Measurements from ENCODE around the gene RXRB. TPM values are rescaled to one million over a fixed set of nuclear protein-coding genes. Genes with fewer than 3 reads are reported as not detected.

RXRB gene
- total and polyA plus RNA-seq, 2 donors (not counting 1 experiment from before 2014, with no cell fraction given): 25.9 to 34.0 TPM

DNA sequence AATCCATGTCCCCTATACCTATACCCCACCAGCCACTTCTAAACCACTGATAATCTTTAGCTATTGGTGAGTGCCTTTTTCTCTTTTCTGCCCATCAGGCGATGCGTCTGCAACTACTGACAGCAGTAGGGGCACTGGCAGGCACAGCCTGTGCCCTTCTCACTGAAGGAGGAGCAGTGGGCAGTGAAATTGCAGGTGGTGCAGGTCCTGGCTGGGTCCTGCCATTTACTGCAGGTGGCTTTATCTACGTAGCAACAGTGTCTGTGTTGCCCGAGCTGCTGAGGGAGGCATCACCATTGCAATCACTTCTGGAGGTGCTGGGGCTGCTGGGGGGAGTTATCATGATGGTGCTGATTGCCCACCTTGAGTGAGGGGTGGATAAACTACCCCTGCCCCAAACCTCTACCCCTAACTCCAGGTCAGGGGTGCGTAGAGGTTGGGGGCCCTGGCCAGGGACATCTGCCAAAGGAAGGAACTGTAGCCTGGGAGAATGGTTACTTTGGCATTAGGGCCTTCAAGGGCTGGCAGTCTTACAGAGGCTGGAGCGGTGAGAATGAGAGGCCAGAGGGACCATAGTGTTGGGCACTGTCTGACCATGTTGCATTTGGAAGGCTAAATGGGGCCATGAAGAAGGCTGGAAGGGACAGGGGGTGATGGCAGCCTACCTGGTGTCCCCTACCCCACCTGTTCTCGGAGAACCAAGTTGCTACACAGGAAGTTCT, 3.1 kb upstream of the RXRB start:
- Histone ChIP-seq H2AFZ (ENCODE audit: low read length) (no peak overlapping the region), H3K79me2 (ENCODE audit: control insufficient read depth, insufficient read depth, low read length) (peaks cover 47% of the 10 kb centered on the region), H3K36me3 (ENCODE audit: control insufficient read depth, insufficient read depth, low read length) (peaks cover 17% of the 10 kb centered on the region), H3K27me3 (ENCODE audit: control insufficient read depth, insufficient read depth, low read length) (no peaks in the 10 kb centered on the region), H3K9me3 (ENCODE audit: control insufficient read depth, insufficient read depth, low read depth, low read length) (no peaks in the 10 kb centered on the region), H4K20me1 (ENCODE audit: control insufficient read depth, extremely low read depth, insufficient read depth, low read length) (no peaks in the 10 kb centered on the region), H3K4me1 (ENCODE audit: control insufficient read depth, extremely low read depth, insufficient read depth, low read length) (peaks cover 43% of the 10 kb centered on the region), H3K4me2 (ENCODE audit: extremely low read depth, insufficient read depth, low read length) (peak overlapping the region; percentile 99), H3K4me3 (replicated peaks in 1 of 4; ENCODE audit: control extremely low read depth in 1 of 4, insufficient read depth in 1 of 4, low read depth in 3 of 4, low read length in 4 of 4) (no peak overlapping the region), H3K9ac (ENCODE audit: insufficient read depth, low read length) (no peak overlapping the region), H3K27ac (ENCODE audit: insufficient read depth, low read length) (no peak overlapping the region)
- TF ChIP-seq EZH2 (IDR thresholded peaks at IDR 0.05; ENCODE audit: low read length, missing control alignments): no peak
- TF ChIP-seq, protein P1, sequence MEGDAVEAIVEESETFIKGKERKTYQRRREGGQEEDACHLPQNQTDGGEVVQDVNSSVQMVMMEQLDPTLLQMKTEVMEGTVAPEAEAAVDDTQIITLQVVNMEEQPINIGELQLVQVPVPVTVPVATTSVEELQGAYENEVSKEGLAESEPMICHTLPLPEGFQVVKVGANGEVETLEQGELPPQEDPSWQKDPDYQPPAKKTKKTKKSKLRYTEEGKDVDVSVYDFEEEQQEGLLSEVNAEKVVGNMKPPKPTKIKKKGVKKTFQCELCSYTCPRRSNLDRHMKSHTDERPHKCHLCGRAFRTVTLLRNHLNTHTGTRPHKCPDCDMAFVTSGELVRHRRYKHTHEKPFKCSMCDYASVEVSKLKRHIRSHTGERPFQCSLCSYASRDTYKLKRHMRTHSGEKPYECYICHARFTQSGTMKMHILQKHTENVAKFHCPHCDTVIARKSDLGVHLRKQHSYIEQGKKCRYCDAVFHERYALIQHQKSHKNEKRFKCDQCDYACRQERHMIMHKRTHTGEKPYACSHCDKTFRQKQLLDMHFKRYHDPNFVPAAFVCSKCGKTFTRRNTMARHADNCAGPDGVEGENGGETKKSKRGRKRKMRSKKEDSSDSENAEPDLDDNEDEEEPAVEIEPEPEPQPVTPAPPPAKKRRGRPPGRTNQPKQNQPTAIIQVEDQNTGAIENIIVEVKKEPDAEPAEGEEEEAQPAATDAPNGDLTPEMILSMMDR (conservative IDR thresholded peaks at IDR 0.05 in 1 of 2, IDR thresholded peaks at IDR 0.05 in 1 of 2; ENCODE audit: low read depth in 1 of 2, low read length in 2 of 2): no peak
- no peak for DNase-seq (ENCODE audit: low read depth in 2 of 2)

DNA sequence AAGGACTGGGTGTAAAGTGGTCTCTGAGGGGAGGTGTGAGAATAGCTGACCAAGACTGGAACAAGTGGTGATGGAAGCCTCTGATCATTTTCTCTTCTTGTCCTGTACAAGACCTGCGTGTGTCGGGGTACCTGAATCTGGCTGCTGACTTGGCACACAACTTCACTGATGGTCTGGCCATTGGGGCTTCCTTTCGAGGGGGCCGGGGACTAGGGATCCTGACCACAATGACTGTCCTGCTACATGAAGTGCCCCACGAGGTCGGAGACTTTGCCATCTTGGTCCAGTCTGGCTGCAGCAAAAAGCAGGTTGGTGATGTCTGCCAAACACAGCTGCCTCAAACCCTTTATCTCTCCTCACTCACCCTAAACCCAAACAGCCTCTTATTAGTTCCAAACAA, 2.3 kb upstream of the RXRB start:
- H4K20me1 ChIP-seq (ENCODE audit: control insufficient read depth, extremely low read depth, insufficient read depth, low read length): no peaks in the 10 kb centered on the region
- peaks cover 17% of the 10 kb centered on the region for H3K36me3 ChIP-seq (ENCODE audit: control insufficient read depth, insufficient read depth, low read length)
- H3K27me3 ChIP-seq (ENCODE audit: control insufficient read depth, insufficient read depth, low read length): no peaks in the 10 kb centered on the region
- peaks cover 52% of the 10 kb centered on the region for H3K79me2 ChIP-seq (ENCODE audit: control insufficient read depth, insufficient read depth, low read length)
- H2AFZ ChIP-seq (ENCODE audit: low read length): no peak overlapping the region
- H3K9ac ChIP-seq (ENCODE audit: insufficient read depth, low read length): no peak overlapping the region
- no peak for TF ChIP-seq EZH2 (IDR thresholded peaks at IDR 0.05; ENCODE audit: low read length, missing control alignments)
- TF ChIP-seq, protein P1 (conservative IDR thresholded peaks at IDR 0.05 in 1 of 2, IDR thresholded peaks at IDR 0.05 in 1 of 2; ENCODE audit: low read depth in 1 of 2, low read length in 2 of 2): no peak
- H3K4me3 ChIP-seq (replicated peaks in 1 of 4; ENCODE audit: control extremely low read depth in 1 of 4, insufficient read depth in 1 of 4, low read depth in 3 of 4, low read length in 4 of 4): peak overlapping the region in 2 of 4 experiments; percentile 61 to 96
- DNase-seq (ENCODE audit: low read depth in 2 of 2): no peak
- H3K4me2 ChIP-seq (ENCODE audit: extremely low read depth, insufficient read depth, low read length): peak overlapping the region; percentile 66
- peaks cover 43% of the 10 kb centered on the region for H3K4me1 ChIP-seq (ENCODE audit: control insufficient read depth, extremely low read depth, insufficient read depth, low read length)
- no peaks in the 10 kb centered on the region for H3K9me3 ChIP-seq (ENCODE audit: control insufficient read depth, insufficient read depth, low read depth, low read length)
- H3K27ac ChIP-seq (ENCODE audit: insufficient read depth, low read length): no peak overlapping the region

DNA sequence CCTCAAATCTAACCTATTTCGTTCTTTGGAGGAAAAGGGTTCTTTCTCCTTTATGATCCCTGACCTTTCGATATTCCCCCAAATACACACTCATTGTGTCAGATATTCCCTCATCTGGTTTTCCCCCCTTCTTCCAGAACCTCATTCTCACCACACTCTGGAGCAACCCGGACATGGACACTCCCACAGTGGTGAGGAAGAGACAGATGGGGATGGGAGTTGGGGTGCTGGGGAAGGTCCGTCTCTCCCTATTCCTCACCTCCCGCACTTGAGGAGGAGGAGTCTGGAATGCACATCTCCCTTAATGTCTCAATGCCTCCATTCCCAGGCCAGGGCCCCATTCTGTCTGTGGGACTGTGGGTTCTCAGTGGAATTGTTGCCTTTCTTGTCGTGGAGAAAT, 1.5 kb upstream of the RXRB start:
- no peak overlapping the region for H3K27ac ChIP-seq (ENCODE audit: insufficient read depth, low read length)
- peaks cover 17% of the 10 kb centered on the region for H3K36me3 ChIP-seq (ENCODE audit: control insufficient read depth, insufficient read depth, low read length)
- no peaks in the 10 kb centered on the region for H3K9me3 ChIP-seq (ENCODE audit: control insufficient read depth, insufficient read depth, low read depth, low read length)
- H3K4me1 ChIP-seq (ENCODE audit: control insufficient read depth, extremely low read depth, insufficient read depth, low read length): peaks cover 39% of the 10 kb centered on the region
- DNase-seq (ENCODE audit: low read depth in 2 of 2): no peak
- H3K4me2 ChIP-seq (ENCODE audit: extremely low read depth, insufficient read depth, low read length): peak overlapping the region; percentile 99
- no peaks in the 10 kb centered on the region for H3K27me3 ChIP-seq (ENCODE audit: control insufficient read depth, insufficient read depth, low read length)
- TF ChIP-seq, protein P1 (conservative IDR thresholded peaks at IDR 0.05 in 1 of 2, IDR thresholded peaks at IDR 0.05 in 1 of 2; ENCODE audit: low read depth in 1 of 2, low read length in 2 of 2): no peak
- no peak for TF ChIP-seq EZH2 (IDR thresholded peaks at IDR 0.05; ENCODE audit: low read length, missing control alignments)
- H3K79me2 ChIP-seq (ENCODE audit: control insufficient read depth, insufficient read depth, low read length): peaks cover 52% of the 10 kb centered on the region
- H2AFZ ChIP-seq (ENCODE audit: low read length): no peak overlapping the region
- no peaks in the 10 kb centered on the region for H4K20me1 ChIP-seq (ENCODE audit: control insufficient read depth, extremely low read depth, insufficient read depth, low read length)
- H3K4me3 ChIP-seq (replicated peaks in 1 of 4; ENCODE audit: control extremely low read depth in 1 of 4, insufficient read depth in 1 of 4, low read depth in 3 of 4, low read length in 4 of 4): peak overlapping the region; percentile 61 to 97 (median 82)
- no peak overlapping the region for H3K9ac ChIP-seq (ENCODE audit: insufficient read depth, low read length)
